ENCODE results near the gene DCTN1.

DCTN1 gene

DNA sequence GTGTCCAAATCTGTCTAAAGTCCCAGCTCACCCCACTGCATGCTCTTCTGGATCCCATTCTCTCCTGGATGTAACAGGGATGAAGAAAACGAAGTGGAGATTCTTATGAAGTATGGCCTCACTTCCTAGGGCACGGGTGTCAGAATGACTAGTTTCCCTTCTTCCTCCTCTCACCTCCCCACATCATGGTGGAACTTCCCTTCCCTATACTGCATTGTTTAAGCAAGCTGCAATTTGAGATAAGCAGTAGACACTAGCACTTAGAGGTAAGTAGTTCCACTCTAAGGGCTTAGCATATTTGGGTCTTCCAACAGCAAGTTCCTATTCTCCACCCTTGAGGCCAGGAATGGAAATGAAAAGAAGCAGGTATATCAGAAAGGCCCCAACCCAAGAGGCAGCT is 66.6 kb downstream of the DCTN1 start:
- in situ Hi-C loops (cut with MboI; ENCODE audit: low pct_unique_long_range_greater_than_20kb, low sequenced_read_pairs, unreplicated experiment) = no loop called here
- no peak for DNase-seq (ENCODE audit: low spot score)
- TF ChIP-seq, protein P1, sequence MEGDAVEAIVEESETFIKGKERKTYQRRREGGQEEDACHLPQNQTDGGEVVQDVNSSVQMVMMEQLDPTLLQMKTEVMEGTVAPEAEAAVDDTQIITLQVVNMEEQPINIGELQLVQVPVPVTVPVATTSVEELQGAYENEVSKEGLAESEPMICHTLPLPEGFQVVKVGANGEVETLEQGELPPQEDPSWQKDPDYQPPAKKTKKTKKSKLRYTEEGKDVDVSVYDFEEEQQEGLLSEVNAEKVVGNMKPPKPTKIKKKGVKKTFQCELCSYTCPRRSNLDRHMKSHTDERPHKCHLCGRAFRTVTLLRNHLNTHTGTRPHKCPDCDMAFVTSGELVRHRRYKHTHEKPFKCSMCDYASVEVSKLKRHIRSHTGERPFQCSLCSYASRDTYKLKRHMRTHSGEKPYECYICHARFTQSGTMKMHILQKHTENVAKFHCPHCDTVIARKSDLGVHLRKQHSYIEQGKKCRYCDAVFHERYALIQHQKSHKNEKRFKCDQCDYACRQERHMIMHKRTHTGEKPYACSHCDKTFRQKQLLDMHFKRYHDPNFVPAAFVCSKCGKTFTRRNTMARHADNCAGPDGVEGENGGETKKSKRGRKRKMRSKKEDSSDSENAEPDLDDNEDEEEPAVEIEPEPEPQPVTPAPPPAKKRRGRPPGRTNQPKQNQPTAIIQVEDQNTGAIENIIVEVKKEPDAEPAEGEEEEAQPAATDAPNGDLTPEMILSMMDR (IDR thresholded peaks at IDR 0.05; ENCODE audit: extremely low read depth, insufficient read depth, missing control alignments) = no peak

GRCh38 chr2:74312913-74313312 is 67.2 kb downstream of the DCTN1 start:
- TF ChIP-seq, protein P1 (IDR thresholded peaks at IDR 0.05; ENCODE audit: extremely low read depth, insufficient read depth, missing control alignments) = no peak
- no peak for DNase-seq (ENCODE audit: low spot score)
- in situ Hi-C loops (cut with MboI; ENCODE audit: low pct_unique_long_range_greater_than_20kb, low sequenced_read_pairs, unreplicated experiment) = no loop called here
